GM12878 (cell line): ENCODE results near the gene PGLYRP2. TPM values are rescaled to one million over a fixed set of nuclear protein-coding genes. Genes with fewer than 3 reads are reported as not detected.

Experiments
- ATAC-seq: fragments of 200-7000 bp; cut with Tn5 transposase; 3 replicates; pipeline ENCODE4 v1.9.1; 2020; ENCODE audit warnings: mild to moderate bottlenecking, moderate library complexity
- BruUV-seq: library from RNA; stranded (reverse); fragments of 400-500 nt; replicated peaks from 2 replicates; lab custom pipeline; 2021; lab: Mats Ljungman, UMichigan
- CTCF ChIA-PET: fragments of 300-600 bp; sonication (Branson Sonifier 250); formaldehyde crosslinking; extraction: SDS; loops from one replicate; lab custom pipeline; 2021; ENCODE audit warnings: inconsistent platforms; lab: Yijun Ruan, JAX
- POLR2A ChIA-PET: fragments of 350-600 bp; formaldehyde crosslinking; extraction: SDS; loops from one replicate; lab custom pipeline; 2021; ENCODE audit warnings: inconsistent platforms; lab: Charles Lee
- RAD21 ChIA-PET: fragments of 300-600 bp; sonication (Branson Sonifier 250); formaldehyde crosslinking; loops from one replicate; lab custom pipeline; 2023; ENCODE audit warnings: antibody characterized with exemption; ENCODE audit not compliant: unreplicated experiment; lab: Charles Lee
- SMC1A ChIA-PET: fragments of 300-600 bp; sonication (Branson Sonifier 250); formaldehyde crosslinking; loops from one replicate; lab custom pipeline; 2023; ENCODE audit not compliant: unreplicated experiment, uncharacterized antibody; lab: Charles Lee
- DNase-seq: peaks from one replicate; pipeline ENCODE4 v3.0.0-alpha.2; 2011; ENCODE audit warnings: low read depth, low spot score
- FAIRE-seq: peaks from 3 replicates; lab custom pipeline; 2011; peaks lifted over from hg19 to GRCh38; lab: Jason Lieb, UNC
- H2AFZ ChIP-seq: 2 replicates; pipeline ENCODE4 v1.6.0; 2011; ENCODE audit warnings: low read depth, low read length, control low read depth; ENCODE audit not compliant: control insufficient read depth
- H3K27ac ChIP-seq: 2 replicates; pipeline ENCODE4 v1.5.1; 2011; ENCODE audit warnings: control low read depth; ENCODE audit not compliant: control insufficient read depth, insufficient read depth
- H3K27me3 ChIP-seq, 2 experiments: replicated peaks in 1 of 2; 2 replicates each; pipeline versions ENCODE4 v1.6.0 to v1.6.1; 2011; ENCODE audit warnings: low read length in 1 of 2; ENCODE audit not compliant: control insufficient read depth in 2 of 2, insufficient read depth in 2 of 2
- H3K36me3 ChIP-seq, 2 experiments: 2 replicates each; pipeline ENCODE4 v1.5.1; 2011; ENCODE audit warnings: low read length in 1 of 2; ENCODE audit not compliant: control insufficient read depth in 2 of 2, insufficient read depth in 2 of 2
- H3K4me1 ChIP-seq: 2 replicates; pipeline ENCODE4 v1.6.1; 2011; ENCODE audit warnings: mild to moderate bottlenecking, low read length, moderate library complexity, mixed read lengths; ENCODE audit not compliant: control insufficient read depth, insufficient read depth
- H3K4me2 ChIP-seq: 2 replicates; pipeline ENCODE4 v1.6.0; 2011; ENCODE audit warnings: control low read depth; ENCODE audit not compliant: control insufficient read depth, insufficient read depth
- H3K4me3 ChIP-seq: fragments of 200-600 bp; sonication (generic); 2 replicates; pipeline ENCODE4 v1.5.1; 2016
- H3K79me2 ChIP-seq: 2 replicates; pipeline ENCODE4 v1.6.0; 2011; ENCODE audit warnings: low read length; ENCODE audit not compliant: control insufficient read depth, insufficient read depth
- H3K9ac ChIP-seq: 2 replicates; pipeline ENCODE4 v1.8.0; 2011; ENCODE audit warnings: low read length, control low read depth, mixed read lengths; ENCODE audit not compliant: control insufficient read depth, insufficient read depth
- H3K9me3 ChIP-seq: replicated peaks from 3 replicates; pipeline ENCODE4 v1.5.1; 2011; ENCODE audit warnings: mild to moderate bottlenecking, low read length; ENCODE audit not compliant: control insufficient read depth, insufficient read depth
- H4K20me1 ChIP-seq: 2 replicates; pipeline ENCODE4 v1.6.0; 2011; ENCODE audit not compliant: control insufficient read depth, insufficient read depth
- NFXL1 ChIP-seq: fragments of 450-650 bp; IDR thresholded peaks from 2 replicates; pipeline ENCODE4 v1.6.1; 2017; ENCODE audit warnings: antibody characterized with exemption, mild to moderate bottlenecking, borderline replicate concordance
- PAX8 ChIP-seq: fragments of 450-650 bp; IDR thresholded peaks from 2 replicates; pipeline ENCODE4 v1.6.1; 2017; ENCODE audit warnings: mild to moderate bottlenecking, moderate library complexity
- POLR2A ChIP-seq: IDR thresholded peaks from 2 replicates; pipeline ENCODE4 v1.6.1; 2011; ENCODE audit warnings: low read depth, mild to moderate bottlenecking, low read length
- POLR2AphosphoS5 ChIP-seq: IDR thresholded peaks from 2 replicates; pipeline ENCODE4 v1.6.1; 2011; ENCODE audit warnings: mild to moderate bottlenecking, low read length, inconsistent platforms
- STAT3 ChIP-seq: IDR thresholded peaks from 2 replicates; pipeline ENCODE4 v1.6.1; 2011; ENCODE audit warnings: low read depth, low read length, improper control_type of control experiment
- TAF1 ChIP-seq: IDR thresholded peaks from 2 replicates; pipeline ENCODE4 v1.6.1; 2011; ENCODE audit warnings: mild to moderate bottlenecking, low read depth, low read length, borderline replicate concordance
- ZBED1 ChIP-seq: IDR thresholded peaks from 2 replicates; pipeline ENCODE4 v1.6.1; 2016; ENCODE audit warnings: borderline replicate concordance
- ZZZ3 ChIP-seq: IDR thresholded peaks from 2 replicates; pipeline ENCODE4 v1.6.1; 2011; ENCODE audit warnings: low read depth; ENCODE audit not compliant: control insufficient read depth, insufficient read length
- WGBS: methylation state at CpG from one replicate; pipeline ENCODE4 v1.1.6; 2016; ENCODE audit warnings: low lambda C conversion rate; ENCODE audit not compliant: insufficient replicate concordance, insufficient coverage; ENCODE audit errors: missing lambda C conversion rate; 5-methylcytosine and 5-hydroxymethylcytosine counted together
- in situ Hi-C: fragments of 300-500 bp; cut with MboI; formaldehyde crosslinking; loops from 9 replicates; pipeline ENCODE4 v1.14.3; 2018; ENCODE audit warnings: mixed read lengths
- intact Hi-C: fragments of 100-400 bp; cut with micrococcal nuclease; formaldehyde crosslinking; loops from one replicate; pipeline ENCODE4 v1.14.2; 2022; ENCODE audit not compliant: unreplicated experiment
- polyA plus RNA-seq, 11 experiments: library from polyadenylated mRNA; depleted of rRNA in 4 of 11; unstranded in 6 of 11; stranded (reverse) in 5 of 11; fragments of >200 nt; fragmentation: Nextera tagmentation in 4 of 11; fragmentation: Illumina TruSeq in 1 of 11; extraction: Ambion mirVana in 4 of 11; extraction: Trizol in 1 of 11; gene quantifications; 1 replicate in 1 of 11; 2 replicates in 10 of 11; pipeline versions ENCODE4 v1.2.1 to v1.2.3, GENCODE V29; 2011 to 2016; ENCODE audit warnings: inconsistent platforms in 2 of 11, missing spikeins in 2 of 11, low read depth in 1 of 11
- total RNA-seq, 4 experiments: library from RNA; depleted of rRNA in 3 of 4; stranded (reverse); fragments of >200 nt in 3 of 4; fragmentation: Illumina TruSeq in 1 of 4; extraction: Trizol in 1 of 4; gene quantifications; 2 replicates each; pipeline versions ENCODE4 v1.2.1 to v1.2.3, GENCODE V29; 2013 to 2021
- TF ChIP-seq, protein P1 (sequence below): fragments of 450-650 bp; IDR thresholded peaks from 2 replicates; pipeline ENCODE4 v1.6.1; 2016; ENCODE audit warnings: mild to moderate bottlenecking, moderate library complexity, borderline replicate concordance
- TF ChIP-seq, protein P2 (sequence below): IDR thresholded peaks from 2 replicates; pipeline ENCODE4 v1.6.1; 2011; ENCODE audit warnings: mild to moderate bottlenecking, low read depth, low read length, moderate library complexity; ENCODE audit not compliant: insufficient replicate concordance
- TF ChIP-seq, protein P3 (sequence below): IDR thresholded peaks from 2 replicates; pipeline ENCODE4 v1.6.1; 2012; ENCODE audit warnings: low read depth, low read length, improper control_type of control experiment
- TF ChIP-seq, protein P4 (sequence below): fragments of 450-650 bp; IDR thresholded peaks from 2 replicates; pipeline ENCODE4 v1.6.1; 2017; ENCODE audit warnings: mild to moderate bottlenecking, low read depth, inconsistent platforms; ENCODE audit not compliant: poor library complexity, severe bottlenecking

Gene PGLYRP2
- total and polyA plus RNA-seq, 10 of the 15 experiments (the other 5 are each of a cell fraction or from before 2014, with no cell fraction given) = 0.15 to 0.48 (median 0.26) TPM; not detected in 5

DNA sequence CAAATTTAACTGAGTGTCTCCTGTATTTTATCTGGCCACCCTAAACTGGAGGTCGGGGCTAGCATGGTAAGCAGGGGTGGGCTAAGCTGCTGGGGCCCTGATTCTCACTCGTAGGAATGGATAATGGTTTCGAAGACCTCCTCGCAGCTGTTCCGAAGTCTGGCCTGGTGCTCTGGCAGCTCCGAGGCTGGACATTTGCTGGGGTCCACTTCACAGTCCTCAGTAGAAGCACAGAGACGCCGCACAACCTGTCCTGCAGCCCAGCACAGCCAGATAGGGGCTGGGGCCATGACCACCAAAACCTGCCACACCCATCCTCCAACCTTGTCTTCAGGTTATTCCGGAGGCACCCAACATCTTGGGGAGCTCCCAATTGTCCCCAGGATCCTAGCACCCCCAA lies 23.3 kb downstream of the PGLYRP2 start (continued):
- TF ChIP-seq, protein P1, sequence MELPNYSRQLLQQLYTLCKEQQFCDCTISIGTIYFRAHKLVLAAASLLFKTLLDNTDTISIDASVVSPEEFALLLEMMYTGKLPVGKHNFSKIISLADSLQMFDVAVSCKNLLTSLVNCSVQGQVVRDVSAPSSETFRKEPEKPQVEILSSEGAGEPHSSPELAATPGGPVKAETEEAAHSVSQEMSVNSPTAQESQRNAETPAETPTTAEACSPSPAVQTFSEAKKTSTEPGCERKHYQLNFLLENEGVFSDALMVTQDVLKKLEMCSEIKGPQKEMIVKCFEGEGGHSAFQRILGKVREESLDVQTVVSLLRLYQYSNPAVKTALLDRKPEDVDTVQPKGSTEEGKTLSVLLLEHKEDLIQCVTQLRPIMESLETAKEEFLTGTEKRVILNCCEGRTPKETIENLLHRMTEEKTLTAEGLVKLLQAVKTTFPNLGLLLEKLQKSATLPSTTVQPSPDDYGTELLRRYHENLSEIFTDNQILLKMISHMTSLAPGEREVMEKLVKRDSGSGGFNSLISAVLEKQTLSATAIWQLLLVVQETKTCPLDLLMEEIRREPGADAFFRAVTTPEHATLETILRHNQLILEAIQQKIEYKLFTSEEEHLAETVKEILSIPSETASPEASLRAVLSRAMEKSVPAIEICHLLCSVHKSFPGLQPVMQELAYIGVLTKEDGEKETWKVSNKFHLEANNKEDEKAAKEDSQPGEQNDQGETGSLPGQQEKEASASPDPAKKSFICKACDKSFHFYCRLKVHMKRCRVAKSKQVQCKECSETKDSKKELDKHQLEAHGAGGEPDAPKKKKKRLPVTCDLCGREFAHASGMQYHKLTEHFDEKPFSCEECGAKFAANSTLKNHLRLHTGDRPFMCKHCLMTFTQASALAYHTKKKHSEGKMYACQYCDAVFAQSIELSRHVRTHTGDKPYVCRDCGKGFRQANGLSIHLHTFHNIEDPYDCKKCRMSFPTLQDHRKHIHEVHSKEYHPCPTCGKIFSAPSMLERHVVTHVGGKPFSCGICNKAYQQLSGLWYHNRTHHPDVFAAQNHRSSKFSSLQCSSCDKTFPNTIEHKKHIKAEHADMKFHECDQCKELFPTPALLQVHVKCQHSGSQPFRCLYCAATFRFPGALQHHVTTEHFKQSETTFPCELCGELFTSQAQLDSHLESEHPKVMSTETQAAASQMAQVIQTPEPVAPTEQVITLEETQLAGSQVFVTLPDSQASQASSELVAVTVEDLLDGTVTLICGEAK = no peak
- TF ChIP-seq STAT3 = no peak

DNA sequence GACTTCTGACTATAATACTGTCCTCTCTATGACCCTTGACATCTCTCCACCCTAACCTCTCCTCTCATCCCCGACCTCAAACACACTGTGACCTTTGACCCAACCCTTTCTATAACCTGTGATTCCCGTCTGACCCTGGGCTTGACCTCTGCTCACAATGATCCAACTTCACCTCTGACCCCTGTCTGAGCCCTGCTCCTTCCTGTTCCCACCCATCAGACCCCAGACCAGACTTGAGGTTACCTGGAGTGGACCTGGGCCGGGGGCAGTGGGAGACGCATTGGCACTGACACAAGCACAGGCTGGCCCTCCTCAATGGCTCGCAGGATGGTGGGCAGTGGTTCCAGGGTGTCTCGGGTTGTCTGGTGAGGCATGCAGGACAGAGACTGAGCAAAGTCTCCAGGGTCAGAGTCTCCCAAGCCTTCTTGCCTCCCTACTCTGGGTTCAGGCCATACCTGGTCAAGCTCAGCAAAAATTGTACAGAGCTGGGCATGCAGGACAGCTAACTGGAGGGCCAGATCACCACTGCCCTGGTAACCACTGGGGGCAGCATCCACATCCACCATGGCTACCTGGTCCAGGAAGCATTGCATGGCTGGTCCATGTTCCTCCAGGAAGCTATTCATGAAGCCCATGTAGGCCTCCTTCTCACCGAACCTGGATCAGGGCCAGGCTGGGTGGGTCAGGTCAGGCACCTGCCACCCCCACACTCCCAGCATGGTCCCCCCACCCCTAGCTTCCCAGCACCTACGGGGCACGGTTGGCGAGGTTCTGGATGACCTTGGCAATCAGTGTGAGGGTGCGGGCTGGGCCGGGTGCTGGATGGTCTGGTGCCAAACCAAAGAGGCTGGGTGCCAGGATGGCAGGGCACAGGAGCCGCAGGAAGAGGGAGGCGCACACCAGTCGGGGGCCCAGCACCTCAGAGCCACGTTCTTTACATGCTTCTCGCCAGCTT lies 25.1 kb downstream of the PGLYRP2 start:
- H3K4me2 ChIP-seq = no peak overlapping the region
- in situ Hi-C loops (no loop called here), intact Hi-C loops (no loop called here)
- no peak overlapping the region for H3K4me3 ChIP-seq
- ChIA-PET SMC1A (no interaction called here), POLR2A (no interaction called here), RAD21 (no interaction called here), CTCF (interaction anchor here (1.1 to 1.5 kb wide), 2 partner anchors 35 to 101 kb away, joined by 4 read pairs; partner anchors contain the start of gene AKAP8L)
- H3K4me1 ChIP-seq = peaks cover under 1% of the 10 kb centered on the region; the same call in 1 of the 2 replicates
- peaks cover 18% of the 10 kb centered on the region in 2 experiments for H3K36me3 ChIP-seq
- H3K9ac ChIP-seq = no peak overlapping the region
- 94% methylated on average over 16 of the region's 17 CpGs for WGBS
- no peaks in the 10 kb centered on the region for H3K79me2 ChIP-seq
- no TSS peak for BruUV-seq
- ATAC-seq (peak; percentile 17; the same call in 1 of the 3 replicates), FAIRE-seq (no peak), DNase-seq (no peak)
- H2AFZ ChIP-seq = no peak overlapping the region
- H3K27ac ChIP-seq = no peak overlapping the region
- no peaks in the 10 kb centered on the region for H4K20me1 ChIP-seq
- no peaks in the 10 kb centered on the region for H3K27me3 ChIP-seq
- H3K9me3 ChIP-seq = no peaks in the 10 kb centered on the region; the same call in 2 of the 3 replicates
- peak; percentile 56 for TF ChIP-seq POLR2A
- TF ChIP-seq ZZZ3 = no peak
- no peak for TF ChIP-seq POLR2AphosphoS5
- TF ChIP-seq PAX8 = no peak
- TF ChIP-seq, protein P2, sequence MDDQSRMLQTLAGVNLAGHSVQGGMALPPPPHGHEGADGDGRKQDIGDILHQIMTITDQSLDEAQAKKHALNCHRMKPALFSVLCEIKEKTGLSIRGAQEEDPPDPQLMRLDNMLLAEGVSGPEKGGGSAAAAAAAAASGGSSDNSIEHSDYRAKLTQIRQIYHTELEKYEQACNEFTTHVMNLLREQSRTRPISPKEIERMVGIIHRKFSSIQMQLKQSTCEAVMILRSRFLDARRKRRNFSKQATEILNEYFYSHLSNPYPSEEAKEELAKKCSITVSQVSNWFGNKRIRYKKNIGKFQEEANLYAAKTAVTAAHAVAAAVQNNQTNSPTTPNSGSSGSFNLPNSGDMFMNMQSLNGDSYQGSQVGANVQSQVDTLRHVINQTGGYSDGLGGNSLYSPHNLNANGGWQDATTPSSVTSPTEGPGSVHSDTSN = no peak
- TF ChIP-seq NFXL1 = no peak
- no peak for TF ChIP-seq ZBED1
- TF ChIP-seq, protein P3, sequence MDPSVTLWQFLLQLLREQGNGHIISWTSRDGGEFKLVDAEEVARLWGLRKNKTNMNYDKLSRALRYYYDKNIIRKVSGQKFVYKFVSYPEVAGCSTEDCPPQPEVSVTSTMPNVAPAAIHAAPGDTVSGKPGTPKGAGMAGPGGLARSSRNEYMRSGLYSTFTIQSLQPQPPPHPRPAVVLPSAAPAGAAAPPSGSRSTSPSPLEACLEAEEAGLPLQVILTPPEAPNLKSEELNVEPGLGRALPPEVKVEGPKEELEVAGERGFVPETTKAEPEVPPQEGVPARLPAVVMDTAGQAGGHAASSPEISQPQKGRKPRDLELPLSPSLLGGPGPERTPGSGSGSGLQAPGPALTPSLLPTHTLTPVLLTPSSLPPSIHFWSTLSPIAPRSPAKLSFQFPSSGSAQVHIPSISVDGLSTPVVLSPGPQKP = no peak
- TF ChIP-seq TAF1 = no peak
- TF ChIP-seq, protein P4, sequence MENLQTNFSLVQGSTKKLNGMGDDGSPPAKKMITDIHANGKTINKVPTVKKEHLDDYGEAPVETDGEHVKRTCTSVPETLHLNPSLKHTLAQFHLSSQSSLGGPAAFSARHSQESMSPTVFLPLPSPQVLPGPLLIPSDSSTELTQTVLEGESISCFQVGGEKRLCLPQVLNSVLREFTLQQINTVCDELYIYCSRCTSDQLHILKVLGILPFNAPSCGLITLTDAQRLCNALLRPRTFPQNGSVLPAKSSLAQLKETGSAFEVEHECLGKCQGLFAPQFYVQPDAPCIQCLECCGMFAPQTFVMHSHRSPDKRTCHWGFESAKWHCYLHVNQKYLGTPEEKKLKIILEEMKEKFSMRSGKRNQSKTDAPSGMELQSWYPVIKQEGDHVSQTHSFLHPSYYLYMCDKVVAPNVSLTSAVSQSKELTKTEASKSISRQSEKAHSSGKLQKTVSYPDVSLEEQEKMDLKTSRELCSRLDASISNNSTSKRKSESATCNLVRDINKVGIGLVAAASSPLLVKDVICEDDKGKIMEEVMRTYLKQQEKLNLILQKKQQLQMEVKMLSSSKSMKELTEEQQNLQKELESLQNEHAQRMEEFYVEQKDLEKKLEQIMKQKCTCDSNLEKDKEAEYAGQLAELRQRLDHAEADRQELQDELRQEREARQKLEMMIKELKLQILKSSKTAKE = no peak
